ENCODE measurements around the gene SEBOX.

DNA sequence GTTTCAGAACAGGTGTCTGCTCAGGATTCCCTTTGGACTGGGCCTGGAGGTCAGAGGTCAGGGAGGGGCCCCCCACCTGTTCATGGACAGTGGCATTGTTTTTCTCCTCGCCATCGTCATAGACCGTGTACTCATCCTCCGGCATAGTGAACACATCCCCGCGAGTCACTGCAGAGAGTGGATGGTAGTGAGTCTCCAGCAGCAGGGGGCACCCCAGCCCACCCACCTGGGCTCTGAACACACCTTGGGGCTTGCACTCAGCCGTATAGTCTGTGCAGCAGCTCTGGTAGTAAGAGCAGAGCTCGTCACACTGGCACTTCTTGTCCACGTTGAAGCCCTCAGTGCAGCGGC lies 4.7 kb upstream of the SEBOX start:
- TF ChIP-seq, protein P1, sequence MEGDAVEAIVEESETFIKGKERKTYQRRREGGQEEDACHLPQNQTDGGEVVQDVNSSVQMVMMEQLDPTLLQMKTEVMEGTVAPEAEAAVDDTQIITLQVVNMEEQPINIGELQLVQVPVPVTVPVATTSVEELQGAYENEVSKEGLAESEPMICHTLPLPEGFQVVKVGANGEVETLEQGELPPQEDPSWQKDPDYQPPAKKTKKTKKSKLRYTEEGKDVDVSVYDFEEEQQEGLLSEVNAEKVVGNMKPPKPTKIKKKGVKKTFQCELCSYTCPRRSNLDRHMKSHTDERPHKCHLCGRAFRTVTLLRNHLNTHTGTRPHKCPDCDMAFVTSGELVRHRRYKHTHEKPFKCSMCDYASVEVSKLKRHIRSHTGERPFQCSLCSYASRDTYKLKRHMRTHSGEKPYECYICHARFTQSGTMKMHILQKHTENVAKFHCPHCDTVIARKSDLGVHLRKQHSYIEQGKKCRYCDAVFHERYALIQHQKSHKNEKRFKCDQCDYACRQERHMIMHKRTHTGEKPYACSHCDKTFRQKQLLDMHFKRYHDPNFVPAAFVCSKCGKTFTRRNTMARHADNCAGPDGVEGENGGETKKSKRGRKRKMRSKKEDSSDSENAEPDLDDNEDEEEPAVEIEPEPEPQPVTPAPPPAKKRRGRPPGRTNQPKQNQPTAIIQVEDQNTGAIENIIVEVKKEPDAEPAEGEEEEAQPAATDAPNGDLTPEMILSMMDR (conservative IDR thresholded peaks at IDR 0.05 in 1 of 2, IDR thresholded peaks at IDR 0.05 in 1 of 2; ENCODE audit: low read depth in 1 of 2, low read length in 2 of 2): no peak
- no peak for TF ChIP-seq EZH2 (IDR thresholded peaks at IDR 0.05; ENCODE audit: low read length, missing control alignments)

All from fibroblast of lung (primary cell).